Heart left ventricle (tissue), 16 donors: ENCODE measurements around the gene MYH8. TPM values are rescaled to one million over a fixed set of nuclear protein-coding genes. Genes with fewer than 3 reads are reported as not detected.

Source experiments
- ATAC-seq, 4 donors: fragments of 200-7000 bp; cut with Tn5 transposase; one replicate each; pipeline ENCODE4 v1.9.1; 2020 to 2022; ENCODE audit warnings: moderate library complexity in 4 of 4, mild to moderate bottlenecking in 3 of 4, moderate number of reproducible peaks in 1 of 4
- DNase-seq, 5 donors: peaks; one replicate each; pipeline ENCODE4 v3.0.0-alpha.2; 2020
- H3K27ac ChIP-seq, 12 donors: fragments of 200-600 bp; sonication (generic) in 4 of 12; one replicate each; pipeline versions ENCODE4 v1.5.0 to v1.8.0; 2016 to 2022; ENCODE audit warnings: mild to moderate bottlenecking in 2 of 12
- H3K27me3 ChIP-seq, 9 donors: fragments of 200-600 bp; sonication (generic) in 2 of 9; one replicate each; pipeline versions ENCODE4 v1.5.1 to v1.8.0; 2016 to 2022; ENCODE audit warnings: mild to moderate bottlenecking in 3 of 9
- H3K36me3 ChIP-seq, 9 donors: fragments of 200-600 bp; sonication (generic) in 2 of 9; one replicate each; pipeline versions ENCODE4 v1.5.0 to v1.8.0; 2018 to 2022; ENCODE audit warnings: mild to moderate bottlenecking in 2 of 9
- H3K4me1 ChIP-seq, 12 donors: fragments of 200-600 bp; sonication (generic) in 4 of 12; one replicate each; pipeline versions ENCODE4 v1.5.0 to v1.8.0; 2016 to 2022; ENCODE audit warnings: mild to moderate bottlenecking in 3 of 12
- H3K4me3 ChIP-seq, 12 donors: fragments of 200-600 bp; sonication (generic) in 4 of 12; one replicate each; pipeline versions ENCODE4 v1.5.0 to v1.8.0; 2017 to 2022; ENCODE audit warnings: mild to moderate bottlenecking in 9 of 12, moderate library complexity in 4 of 12
- H3K9me3 ChIP-seq, 12 donors: fragments of 200-600 bp; sonication (generic) in 4 of 12; one replicate each; pipeline versions ENCODE4 v1.5.0 to v1.8.0; 2016 to 2022; ENCODE audit warnings: mild to moderate bottlenecking in 1 of 12
- CTCF ChIP-seq, 12 donors: fragments of 200-600 bp; sonication (generic) in 4 of 12; IDR thresholded peaks; one replicate each; pipeline versions ENCODE4 v1.5.0 to v1.8.0; 2018 to 2022; ENCODE audit warnings: antibody characterized with exemption in 12 of 12, mild to moderate bottlenecking in 5 of 12
- POLR2A ChIP-seq, 2 donors: fragments of 450-650 bp; IDR thresholded peaks; one replicate each; pipeline ENCODE4 v1.6.1; 2017; ENCODE audit warnings: antibody characterized with exemption in 2 of 2, mild to moderate bottlenecking in 2 of 2, moderate library complexity in 2 of 2
- WGBS, 4 donors: extraction: QIAGEN DNeasy Blood & Tissue Kit in 2 of 4; methylation state at CpG; one replicate each; pipeline versions ENCODE4 v1.1.5 to v1.1.7; 2013 to 2018; 5-methylcytosine and 5-hydroxymethylcytosine counted together
- intact Hi-C, 10 donors: fragments of 100-400 bp; cut with DNase I; formaldehyde crosslinking; loops; one replicate each; pipeline versions ENCODE4 v1.11.1 to v1.14.2; 2022
- polyA plus RNA-seq, 2 donors: library from polyadenylated mRNA; stranded (reverse); fragments of 200-250 nt; gene quantifications; one replicate each; pipeline ENCODE4 v1.2.3, GENCODE V29; 2013
- total RNA-seq, 9 donors: library from RNA; depleted of rRNA in 2 of 9; stranded (reverse); fragments of >200 nt in 2 of 9; fragmentation: NEBNext Ultra II Directional in 3 of 9; extraction: Animal tissue kit (Norgen Biotek cat#: 25700) in 3 of 9; gene quantifications; one replicate each; pipeline versions ENCODE4 v1.1.0 to v1.2.4, GENCODE V29; 2016 to 2023
- donor health status: ischemic (EF 13 %, LVEDD 7.1; RV severe dilation, severe dysfunction).
- donor health status: healthy with polysubstance abuse.
- donor health status: DM: no; HTN: yes; CAD: no.
- donor health status: DM: no; HTN: no; CAD: no.
- donor health status: ischemic (EF 25% LVEDD 6.9; RV normal size, moderate dysfunction).
- donor health status: ischemic (EF 25% LVEDD 5.7; RV mildly dilated, moderate dysfunction).
- donor health status: healthy.
- donor health status: DM: yes; HTN: yes; CAD: no.
- donor health status: ischemic (EF 35%, LVEDD 5.7; RV mildly dilated, moderate dysfunction).
- donor health status: nonischemic (EF 11% LVEDD 7.7; RV severe dilation, severe dysfunction).
- donor health status: DM: yes; HTN: yes; CAD: no.
- donor health status: PGD.
- donor health status: ischemic (EF 29% LVEDD 5.4; RV normal size, mild dysfunction).
- donor health status: nonischemic (EF 23%, LVEDD 6.1; RV moderate dilation, normal function).

The MYH8 gene
- total and polyA plus RNA-seq, 11 donors, result 0.12 TPM; not detected in 10

- Histone ChIP-seq H3K27ac (no peak overlapping the region), H3K4me1 (no peaks in the 10 kb centered on the region), H3K27me3 (peaks cover 0 to 6% (median 0%) of the 10 kb centered on the region in 9 donors), H3K9me3 (no peaks in the 10 kb centered on the region), H3K4me3 (no peak overlapping the region), H3K36me3 (no peaks in the 10 kb centered on the region)
- DNase-seq (no peak), ATAC-seq (no peak)
- TF ChIP-seq CTCF (IDR thresholded peaks at IDR 0.05) (no peak), POLR2A (IDR thresholded peaks at IDR 0.05) (no peak)
- intact Hi-C loops, result no loop called here
- WGBS, 4 donors, result 78 to 89% (median 81%) methylated on average over 9 of the region's 9 CpGs
Observed at GRCh38 chr17:10398352-10398751, 23.4 kb downstream of the MYH8 start.

GRCh38 chr17:10396524-10397163, 25.1 kb downstream of the MYH8 start:
- no peak overlapping the region for H3K27ac ChIP-seq
- TF ChIP-seq CTCF (IDR thresholded peaks at IDR 0.05), result no peak
- TF ChIP-seq POLR2A (IDR thresholded peaks at IDR 0.05), result no peak
- H3K4me3 ChIP-seq, result no peak overlapping the region
- DNase-seq, result no peak
- peaks cover 0 to 6% (median 0%) of the 10 kb centered on the region in 9 donors for H3K27me3 ChIP-seq
- 75 to 83% (median 79%) methylated on average over 14 of the region's 14 CpGs for WGBS, 4 donors
- no peaks in the 10 kb centered on the region for H3K9me3 ChIP-seq
- H3K36me3 ChIP-seq, result no peaks in the 10 kb centered on the region
- intact Hi-C loops, result no loop called here
- no peak for ATAC-seq
- H3K4me1 ChIP-seq, result no peaks in the 10 kb centered on the region

GRCh38 chr17:10394201-10394887, 27.4 kb downstream of the MYH8 start:
- no peak overlapping the region for H3K4me3 ChIP-seq
- TF ChIP-seq POLR2A (IDR thresholded peaks at IDR 0.05), result no peak
- no peak for TF ChIP-seq CTCF (IDR thresholded peaks at IDR 0.05)
- no peak overlapping the region for H3K27ac ChIP-seq
- no peaks in the 10 kb centered on the region for H3K4me1 ChIP-seq
- intact Hi-C loops, result no loop called here
- no peaks in the 10 kb centered on the region for H3K9me3 ChIP-seq
- DNase-seq (no peak), ATAC-seq (no peak)
- H3K27me3 ChIP-seq, result peaks cover 0 to 6% (median 0%) of the 10 kb centered on the region in 9 donors
- WGBS, 4 donors, result 74 to 89% (median 83%) methylated on average over 6 of the region's 6 CpGs
- H3K36me3 ChIP-seq, result no peaks in the 10 kb centered on the region

DNA sequence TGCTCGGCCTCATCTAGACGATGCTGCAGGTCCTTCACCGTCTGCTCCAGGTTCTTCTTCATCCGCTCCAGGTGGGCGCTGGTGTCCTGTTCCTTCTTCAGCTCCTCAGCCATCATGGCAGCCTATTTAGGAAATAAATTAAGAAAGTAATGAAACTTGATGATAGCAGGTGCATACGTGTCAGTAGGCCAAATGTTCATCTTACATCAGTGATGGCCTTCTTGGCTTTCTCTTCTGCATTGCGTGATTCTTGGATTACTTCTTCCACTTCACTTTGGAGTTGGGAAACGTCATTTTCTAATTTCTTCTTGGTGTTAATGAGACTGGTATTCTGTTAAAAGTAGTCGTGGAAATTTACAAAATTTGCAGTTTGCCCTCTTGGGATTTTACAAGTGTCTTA, 28.9 kb downstream of the MYH8 start:
- Histone ChIP-seq H3K27me3 (peaks cover 0 to 6% (median 0%) of the 10 kb centered on the region in 9 donors), H3K4me3 (no peak overlapping the region), H3K9me3 (no peaks in the 10 kb centered on the region), H3K27ac (no peak overlapping the region), H3K4me1 (no peaks in the 10 kb centered on the region), H3K36me3 (no peaks in the 10 kb centered on the region)
- DNase-seq (no peak), ATAC-seq (no peak)
- TF ChIP-seq POLR2A (IDR thresholded peaks at IDR 0.05), result no peak
- no peak for TF ChIP-seq CTCF (IDR thresholded peaks at IDR 0.05)
- intact Hi-C loops, result no loop called here
- 79 to 88% (median 84%) methylated on average over 9 of the region's 9 CpGs for WGBS, 4 donors
